Panc1 (cell line): ENCODE data around the gene EHHADH. TPM values are rescaled to one million over a fixed set of nuclear protein-coding genes. Genes with fewer than 3 reads are reported as not detected.

ENCODE experiments used
- ATAC-seq: fragments of 200-7000 bp; cut with Tn5 transposase; 2 replicates; pipeline ENCODE4 v1.9.1; 2020; ENCODE audit warnings: mild to moderate bottlenecking, moderate library complexity
- BruUV-seq: library from RNA; stranded (reverse); fragments of 400-500 nt; replicated peaks from 2 replicates; lab custom pipeline; 2021; lab: Mats Ljungman, UMichigan
- CTCF ChIA-PET: fragments of 300-600 bp; sonication (Branson Sonifier 250); formaldehyde crosslinking; loops from one replicate; lab custom pipeline; 2022; ENCODE audit warnings: antibody characterized with exemption; lab: Charles Lee
- POLR2A ChIA-PET: fragments of 300-600 bp; sonication (Branson Sonifier 250); formaldehyde crosslinking; loops from one replicate; lab custom pipeline; 2022; ENCODE audit warnings: antibody characterized with exemption; lab: Charles Lee
- DNase-seq: peaks from one replicate; pipeline ENCODE4 v3.0.0-alpha.2; 2010; ENCODE audit warnings: low read depth, low spot score
- H3K27ac ChIP-seq: 2 replicates; pipeline ENCODE4 v1.5.1; 2011; ENCODE audit warnings: mild to moderate bottlenecking, low read length, inconsistent platforms
- H3K27me3 ChIP-seq: fragments of 200-500 bp; sonication (Bioruptor generic); 2 replicates; pipeline ENCODE4 v1.6.0; 2014; ENCODE audit warnings: low read length, inconsistent platforms; ENCODE audit not compliant: control insufficient read depth, insufficient read depth
- H3K36me3 ChIP-seq: fragments of 200-500 bp; sonication (Bioruptor generic); 2 replicates; pipeline ENCODE4 v1.5.1; 2014; ENCODE audit warnings: inconsistent platforms, mild to moderate bottlenecking, low read length, moderate library complexity; ENCODE audit not compliant: control insufficient read depth, insufficient read depth
- H3K4me1 ChIP-seq: 2 replicates; pipeline ENCODE4 v1.5.1; 2011; ENCODE audit warnings: inconsistent platforms, mild to moderate bottlenecking, low read length, moderate library complexity; ENCODE audit not compliant: control insufficient read depth, insufficient read depth
- H3K4me3 ChIP-seq, 2 experiments: 2 replicates each; pipeline ENCODE4 v1.5.1; 2011 to 2012; ENCODE audit warnings: low read depth in 2 of 2, low read length in 2 of 2, mild to moderate bottlenecking in 2 of 2, inconsistent platforms in 1 of 2, moderate library complexity in 1 of 2
- H3K9me3 ChIP-seq: fragments of 200-500 bp; sonication (Bioruptor generic); 2 replicates; pipeline ENCODE4 v1.5.1; 2014; ENCODE audit warnings: low read depth, mild to moderate bottlenecking, inconsistent platforms, low read length, moderate library complexity; ENCODE audit not compliant: control insufficient read depth, insufficient read depth
- CTCF ChIP-seq: fragments of 450-650 bp; IDR thresholded peaks from 2 replicates; pipeline ENCODE4 v1.5.1; 2017; ENCODE audit warnings: mild to moderate bottlenecking
- POLR2AphosphoS5 ChIP-seq: IDR thresholded peaks from 2 replicates; pipeline ENCODE4 v1.6.1; 2012; ENCODE audit warnings: mild to moderate bottlenecking, low read depth, low read length, moderate library complexity
- REST ChIP-seq, 2 experiments: IDR thresholded peaks; 2 replicates each; pipeline ENCODE4 v1.6.1; 2011 to 2012; ENCODE audit warnings: low read depth in 2 of 2, control low read depth in 1 of 2, low read length in 1 of 2, mild to moderate bottlenecking in 1 of 2, moderate library complexity in 1 of 2; ENCODE audit not compliant: insufficient read depth in 1 of 2
- SIN3A ChIP-seq: IDR thresholded peaks from 2 replicates; pipeline ENCODE4 v1.6.1; 2012; ENCODE audit warnings: low read depth, mild to moderate bottlenecking, low read length, moderate library complexity, borderline replicate concordance; ENCODE audit not compliant: insufficient read depth
- TCF7L2 ChIP-seq: IDR thresholded peaks from 2 replicates; pipeline ENCODE4 v1.6.1; 2011; ENCODE audit warnings: mild to moderate bottlenecking, low read depth, low read length, inconsistent platforms
- in situ Hi-C: cut with HindIII; loops from 2 replicates; pipeline ENCODE4 v1.10.0; 2016; ENCODE audit warnings: low sequenced_read_pairs, low pct_unique_long_range_greater_than_20kb
- intact Hi-C: fragments of 100-400 bp; cut with micrococcal nuclease; formaldehyde crosslinking; loops from one replicate; pipeline ENCODE4 v1.10.0; 2022; ENCODE audit not compliant: unreplicated experiment
- total RNA-seq: library from RNA; stranded (reverse); gene quantifications from one replicate; pipeline ENCODE4 v1.2.1, GENCODE V29; 2021; ENCODE audit not compliant: unreplicated experiment

EHHADH gene
- total RNA-seq, 1 experiment from 2014 or later = 7.8 TPM

GRCh38 chr3:185250653-185251052, 3.2 kb downstream of the EHHADH start:
- no peak for ATAC-seq

DNA sequence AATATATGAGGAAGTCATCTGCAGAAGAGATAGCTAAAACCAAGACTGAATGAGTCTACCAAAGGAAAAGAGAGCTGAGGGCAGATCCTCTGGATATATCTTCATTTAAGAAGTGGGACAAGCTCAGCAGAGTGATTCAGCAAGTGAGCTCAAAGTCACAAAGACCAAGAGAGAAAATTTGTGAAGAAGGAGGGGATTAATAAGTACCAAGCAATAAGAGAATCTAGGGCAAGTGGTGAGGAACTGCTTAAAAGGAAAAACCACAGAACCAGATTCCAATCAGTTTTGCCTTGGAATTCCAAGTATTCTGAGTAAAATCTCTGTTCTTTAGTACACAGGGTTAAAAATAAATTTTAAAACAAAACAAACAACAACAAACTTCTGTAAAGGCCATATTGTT, 3.6 kb downstream of the EHHADH start:
- Histone ChIP-seq H3K9me3 (no peaks in the 10 kb centered on the region), H3K4me3 (no peak overlapping the region), H3K36me3 (no peaks in the 10 kb centered on the region), H3K27ac (no peak overlapping the region), H3K4me1 (peaks cover 4% of the 10 kb centered on the region; the same call in 1 of the 2 replicates), H3K27me3 (no peaks in the 10 kb centered on the region)
- TF ChIP-seq SIN3A = no peak
- no peak for TF ChIP-seq REST (IDR thresholded peaks at IDR 0.05; ENCODE audit: insufficient read depth in 1 of 2, low read depth in 2 of 2, low read length in 1 of 2)
- TF ChIP-seq CTCF = no peak
- no peak for TF ChIP-seq TCF7L2
- TF ChIP-seq POLR2AphosphoS5 = no peak
- POLR2A ChIA-PET = no interaction called here
- in situ Hi-C loops (no loop called here), intact Hi-C loops (no loop called here)
- no TSS peak for BruUV-seq
- no peak for DNase-seq
- CTCF ChIA-PET = no interaction called here
- no peak for ATAC-seq

More at GRCh38 chr3:185250653-185251052, 3.2 kb downstream of the EHHADH start:
- Histone ChIP-seq H3K9me3 (no peaks in the 10 kb centered on the region), H3K27ac (no peak overlapping the region), H3K36me3 (no peaks in the 10 kb centered on the region), H3K27me3 (no peaks in the 10 kb centered on the region), H3K4me1 (peaks cover 4% of the 10 kb centered on the region; the same call in 1 of the 2 replicates), H3K4me3 (no peak overlapping the region)
- ChIA-PET POLR2A (no interaction called here), CTCF (no interaction called here)
- in situ Hi-C loops = no loop called here
- DNase-seq = no peak
- TF ChIP-seq CTCF = no peak
- TF ChIP-seq TCF7L2 = no peak
- no peak for TF ChIP-seq REST (IDR thresholded peaks at IDR 0.05; ENCODE audit: insufficient read depth in 1 of 2, low read depth in 2 of 2, low read length in 1 of 2)
- no peak for TF ChIP-seq SIN3A
- no peak for TF ChIP-seq POLR2AphosphoS5
- intact Hi-C loops = no loop called here
- no TSS peak for BruUV-seq
